Keratinocyte (primary cell): ENCODE data around the gene PIGM.

ENCODE experiments used
- CTCF ChIP-seq, 3 experiments: IDR thresholded peaks in 1 of 3; conservative IDR thresholded peaks in 1 of 3; optimal IDR thresholded peaks in 1 of 3; 2 replicates in 2 of 3; 3 replicates in 1 of 3; pipeline versions ENCODE3 to v1.5.1; 2011; ENCODE audit warnings: low read length in 3 of 3, mild to moderate bottlenecking in 3 of 3, moderate library complexity in 2 of 3, control low read depth in 1 of 3, inconsistent platforms in 1 of 3; ENCODE audit not compliant: insufficient read depth in 2 of 3; ENCODE audit errors: extremely low read depth in 1 of 3
- EZH2 ChIP-seq: IDR thresholded peaks from one replicate; pipeline ENCODE4 v1.6.1; 2012; ENCODE audit warnings: inconsistent platforms, mild to moderate bottlenecking, low read length, moderate library complexity

- TF ChIP-seq CTCF (optimal IDR thresholded peaks at IDR 0.05 in 1 of 3, IDR thresholded peaks at IDR 0.05 in 1 of 3, conservative IDR thresholded peaks at IDR 0.05 in 1 of 3; ENCODE audit: extremely low read depth in 1 of 3, insufficient read depth in 2 of 3, low read length in 3 of 3) = no peak
- no peak for TF ChIP-seq EZH2
Measured at GRCh38 chr1:160020196-160020595, 11.6 kb downstream of the PIGM start.
